ENCODE data around the gene FBXO15.

Gene FBXO15

GRCh38 chr18:74141667-74142066 is 6.0 kb downstream of the FBXO15 start:
- no peak overlapping the region for H3K4me3 ChIP-seq (ENCODE audit: low read length)
- no peak for TF ChIP-seq ZNF274 (IDR thresholded peaks at IDR 0.05; ENCODE audit: low read depth, low read length)

- no peak overlapping the region for H3K4me3 ChIP-seq (ENCODE audit: low read length)
- no peak for TF ChIP-seq ZNF274 (IDR thresholded peaks at IDR 0.05; ENCODE audit: low read depth, low read length)
Measured at GRCh38 chr18:74140582-74140981, 7.1 kb downstream of the FBXO15 start.

- no peak overlapping the region for H3K4me3 ChIP-seq (ENCODE audit: low read length)
- no peak for TF ChIP-seq ZNF274 (IDR thresholded peaks at IDR 0.05; ENCODE audit: low read depth, low read length)
Measured at GRCh38 chr18:74139888-74140287, 7.7 kb downstream of the FBXO15 start.

- H3K4me3 ChIP-seq (ENCODE audit: low read length) = no peak overlapping the region
- no peak for TF ChIP-seq ZNF274 (IDR thresholded peaks at IDR 0.05; ENCODE audit: low read depth, low read length)
Measured at GRCh38 chr18:74139411-74139810, 8.2 kb downstream of the FBXO15 start.

- TF ChIP-seq ZNF274 (IDR thresholded peaks at IDR 0.05; ENCODE audit: low read depth, low read length) = no peak
- H3K4me3 ChIP-seq (ENCODE audit: low read length) = no peak overlapping the region
Measured at GRCh38 chr18:74137920-74138538, 9.6 kb downstream of the FBXO15 start.

GRCh38 chr18:74132201-74132600 is 15.4 kb downstream of the FBXO15 start:
- no peak for TF ChIP-seq ZNF274 (IDR thresholded peaks at IDR 0.05; ENCODE audit: low read depth, low read length)
- H3K4me3 ChIP-seq (ENCODE audit: low read length) = no peak overlapping the region

- no peak overlapping the region for H3K4me3 ChIP-seq (ENCODE audit: low read length)
- TF ChIP-seq ZNF274 (IDR thresholded peaks at IDR 0.05; ENCODE audit: low read depth, low read length) = no peak
Measured at GRCh38 chr18:74131124-74131523, 16.5 kb downstream of the FBXO15 start.

- H3K4me3 ChIP-seq (ENCODE audit: low read length) = no peak overlapping the region
- TF ChIP-seq ZNF274 (IDR thresholded peaks at IDR 0.05; ENCODE audit: low read depth, low read length) = no peak
Measured at GRCh38 chr18:74128159-74128558, 19.5 kb downstream of the FBXO15 start.

- no peak overlapping the region for H3K4me3 ChIP-seq (ENCODE audit: low read length)
- TF ChIP-seq ZNF274 (IDR thresholded peaks at IDR 0.05; ENCODE audit: low read depth, low read length) = no peak
Measured at GRCh38 chr18:74126684-74127655, 20.7 kb downstream of the FBXO15 start.

- TF ChIP-seq ZNF274 (IDR thresholded peaks at IDR 0.05; ENCODE audit: low read depth, low read length) = no peak
- no peak overlapping the region for H3K4me3 ChIP-seq (ENCODE audit: low read length)
Measured at GRCh38 chr18:74124642-74125041, 23.0 kb downstream of the FBXO15 start.

- TF ChIP-seq ZNF274 (IDR thresholded peaks at IDR 0.05; ENCODE audit: low read depth, low read length) = no peak
- H3K4me3 ChIP-seq (ENCODE audit: low read length) = no peak overlapping the region
Measured at GRCh38 chr18:74123200-74123599, 24.4 kb downstream of the FBXO15 start.

GRCh38 chr18:74116633-74117554 is 30.7 kb downstream of the FBXO15 start:
- H3K4me3 ChIP-seq (ENCODE audit: low read length) = no peak overlapping the region
- no peak for TF ChIP-seq ZNF274 (IDR thresholded peaks at IDR 0.05; ENCODE audit: low read depth, low read length)

- TF ChIP-seq ZNF274 (IDR thresholded peaks at IDR 0.05; ENCODE audit: low read depth, low read length) = no peak
Measured at GRCh38 chr18:74115046-74115445, 32.6 kb downstream of the FBXO15 start.

GRCh38 chr18:74114116-74114515 is 33.5 kb downstream of the FBXO15 start:
- no peak overlapping the region for H3K4me3 ChIP-seq (ENCODE audit: low read length)
- no peak for TF ChIP-seq ZNF274 (IDR thresholded peaks at IDR 0.05; ENCODE audit: low read depth, low read length)

More at GRCh38 chr18:74115046-74115445, 32.6 kb downstream of the FBXO15 start:
- H3K4me3 ChIP-seq (ENCODE audit: low read length) = no peak overlapping the region

Measured in GM08714 (cell line).